DND-41 (cell line): ENCODE measurements around the gene PFKFB1.

ENCODE experiments used
- EZH2 ChIP-seq: IDR thresholded peaks from 3 replicates; pipeline ENCODE4 v1.6.1; 2012; ENCODE audit warnings: borderline replicate concordance, low read depth, mild to moderate bottlenecking, moderate library complexity, low read length, inconsistent platforms; ENCODE audit not compliant: severe bottlenecking
- TF ChIP-seq, protein P1 (sequence below): IDR thresholded peaks from 2 replicates; pipeline ENCODE4 v1.5.1; 2012; ENCODE audit warnings: borderline replicate concordance, low read length, moderate library complexity, mild to moderate bottlenecking; ENCODE audit not compliant: poor library complexity, severe bottlenecking; ENCODE audit errors: extremely low read depth

DNA sequence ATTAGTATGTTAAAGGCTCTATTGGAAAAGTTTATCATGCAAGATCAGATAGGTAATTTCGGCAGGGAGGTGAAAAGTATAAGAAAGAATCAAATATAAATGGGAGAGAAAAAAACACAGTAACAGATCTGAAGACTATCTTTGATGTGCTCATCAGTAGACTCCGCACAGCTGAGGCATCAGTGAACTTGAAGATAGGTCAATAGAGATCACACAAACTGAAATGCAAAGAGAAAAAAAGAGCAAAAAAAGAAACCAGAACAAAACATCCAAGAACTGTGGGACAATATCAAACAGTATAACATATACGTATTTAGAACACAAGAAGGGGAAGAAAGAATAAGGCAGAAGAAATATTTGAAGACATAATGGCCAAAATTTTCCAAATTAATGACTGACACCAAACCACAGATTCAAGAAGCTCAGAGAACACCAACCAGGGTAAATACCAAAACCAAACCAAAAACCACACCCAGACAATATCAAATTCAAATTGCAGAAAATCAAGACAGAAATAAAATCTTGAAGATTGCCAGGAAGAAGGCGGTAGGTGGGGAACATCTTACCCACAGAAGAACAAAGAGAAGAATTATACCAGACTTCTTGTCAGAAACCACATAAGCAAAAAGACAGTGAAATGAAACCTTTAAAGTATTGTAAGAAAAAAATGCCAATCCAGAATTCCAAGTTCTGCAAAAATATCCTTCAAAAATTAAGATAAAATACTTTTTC, 29.1 kb downstream of the PFKFB1 start:
- TF ChIP-seq, protein P1, sequence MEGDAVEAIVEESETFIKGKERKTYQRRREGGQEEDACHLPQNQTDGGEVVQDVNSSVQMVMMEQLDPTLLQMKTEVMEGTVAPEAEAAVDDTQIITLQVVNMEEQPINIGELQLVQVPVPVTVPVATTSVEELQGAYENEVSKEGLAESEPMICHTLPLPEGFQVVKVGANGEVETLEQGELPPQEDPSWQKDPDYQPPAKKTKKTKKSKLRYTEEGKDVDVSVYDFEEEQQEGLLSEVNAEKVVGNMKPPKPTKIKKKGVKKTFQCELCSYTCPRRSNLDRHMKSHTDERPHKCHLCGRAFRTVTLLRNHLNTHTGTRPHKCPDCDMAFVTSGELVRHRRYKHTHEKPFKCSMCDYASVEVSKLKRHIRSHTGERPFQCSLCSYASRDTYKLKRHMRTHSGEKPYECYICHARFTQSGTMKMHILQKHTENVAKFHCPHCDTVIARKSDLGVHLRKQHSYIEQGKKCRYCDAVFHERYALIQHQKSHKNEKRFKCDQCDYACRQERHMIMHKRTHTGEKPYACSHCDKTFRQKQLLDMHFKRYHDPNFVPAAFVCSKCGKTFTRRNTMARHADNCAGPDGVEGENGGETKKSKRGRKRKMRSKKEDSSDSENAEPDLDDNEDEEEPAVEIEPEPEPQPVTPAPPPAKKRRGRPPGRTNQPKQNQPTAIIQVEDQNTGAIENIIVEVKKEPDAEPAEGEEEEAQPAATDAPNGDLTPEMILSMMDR: no peak
- no peak for TF ChIP-seq EZH2
